Fibroblast of lung (primary cell): ENCODE data around the gene NRF1. TPM values are rescaled to one million over a fixed set of nuclear protein-coding genes. Genes with fewer than 3 reads are reported as not detected.

Experiments used
- DNase-seq, 2 donors: peaks; one replicate each; pipeline versions ENCODE4 v3.0.0 to v3.0.0-alpha.2; 2010; ENCODE audit warnings: low read depth in 2 of 2
- H2AFZ ChIP-seq: 2 replicates; pipeline ENCODE4 v1.5.1; 2012; ENCODE audit warnings: low read length, control low read depth, inconsistent platforms
- H3K27ac ChIP-seq: 2 replicates; pipeline ENCODE4 v1.5.1; 2011; ENCODE audit warnings: low read length, control low read depth; ENCODE audit not compliant: insufficient read depth
- H3K27me3 ChIP-seq: 2 replicates; pipeline ENCODE4 v1.5.1; 2011; ENCODE audit warnings: mild to moderate bottlenecking, low read length; ENCODE audit not compliant: control insufficient read depth, insufficient read depth
- H3K36me3 ChIP-seq: 2 replicates; pipeline ENCODE4 v1.5.1; 2011; ENCODE audit warnings: low read length; ENCODE audit not compliant: control insufficient read depth, insufficient read depth
- H3K4me1 ChIP-seq: 2 replicates; pipeline ENCODE4 v1.5.1; 2011; ENCODE audit warnings: low read length; ENCODE audit not compliant: control insufficient read depth, insufficient read depth; ENCODE audit errors: extremely low read depth
- H3K4me2 ChIP-seq: 2 replicates; pipeline ENCODE4 v1.5.1; 2011; ENCODE audit warnings: low read length, control low read depth; ENCODE audit not compliant: insufficient read depth; ENCODE audit errors: extremely low read depth
- H3K4me3 ChIP-seq, 4 experiments: fragments of 200-600 bp in 1 of 4; sonication (generic) in 1 of 4; replicated peaks in 1 of 4; 2 replicates each; pipeline ENCODE4 v1.5.1; 2011 to 2016; ENCODE audit warnings: low read length in 4 of 4, low read depth in 3 of 4, mild to moderate bottlenecking in 3 of 4, control low read depth in 2 of 4, inconsistent platforms in 1 of 4, mixed read lengths in 1 of 4; ENCODE audit not compliant: insufficient read depth in 1 of 4; ENCODE audit errors: control extremely low read depth in 1 of 4
- H3K79me2 ChIP-seq: 2 replicates; pipeline ENCODE4 v1.5.1; 2012; ENCODE audit warnings: mild to moderate bottlenecking, low read length, inconsistent platforms; ENCODE audit not compliant: control insufficient read depth, insufficient read depth
- H3K9ac ChIP-seq: 2 replicates; pipeline ENCODE4 v1.5.1; 2011; ENCODE audit warnings: mild to moderate bottlenecking, low read length, control low read depth; ENCODE audit not compliant: insufficient read depth
- H3K9me3 ChIP-seq: 2 replicates; pipeline ENCODE4 v1.5.1; 2012; ENCODE audit warnings: low read depth, low read length; ENCODE audit not compliant: control insufficient read depth, insufficient read depth
- H4K20me1 ChIP-seq: 2 replicates; pipeline ENCODE4 v1.5.1; 2011; ENCODE audit warnings: low read length; ENCODE audit not compliant: control insufficient read depth, insufficient read depth; ENCODE audit errors: extremely low read depth
- CTCF ChIP-seq, 2 donors: IDR thresholded peaks in 1 of 2; conservative IDR thresholded peaks in 1 of 2; 1 replicate in 1 of 2; 2 replicates in 1 of 2; pipeline ENCODE4 v1.5.1; 2011 to 2012; ENCODE audit warnings: low read length in 2 of 2, control low read depth in 1 of 2, inconsistent platforms in 1 of 2, low read depth in 1 of 2, mild to moderate bottlenecking in 1 of 2
- EZH2 ChIP-seq: IDR thresholded peaks from 2 replicates; pipeline ENCODE4 v1.5.1; 2012; ENCODE audit warnings: low read length, control low read depth, mild to moderate bottlenecking; ENCODE audit errors: missing control alignments
- polyA plus RNA-seq, 2 donors: library from polyadenylated mRNA; depleted of rRNA in 1 of 2; stranded (reverse) in 1 of 2; unstranded in 1 of 2; fragments of >200 nt; gene quantifications; 2 replicates each; pipeline ENCODE4 v1.2.1, GENCODE V29; 2011 to 2012; ENCODE audit warnings: missing spikeins in 1 of 2
- total RNA-seq: library from RNA; depleted of rRNA; stranded (reverse); fragments of >200 nt; gene quantifications from 2 replicates; pipeline ENCODE4 v1.2.1, GENCODE V29; 2014

Gene NRF1
- total and polyA plus RNA-seq, 2 donors (not counting 1 experiment from before 2014, with no cell fraction given), result 7.3 to 15.5 TPM

DNA sequence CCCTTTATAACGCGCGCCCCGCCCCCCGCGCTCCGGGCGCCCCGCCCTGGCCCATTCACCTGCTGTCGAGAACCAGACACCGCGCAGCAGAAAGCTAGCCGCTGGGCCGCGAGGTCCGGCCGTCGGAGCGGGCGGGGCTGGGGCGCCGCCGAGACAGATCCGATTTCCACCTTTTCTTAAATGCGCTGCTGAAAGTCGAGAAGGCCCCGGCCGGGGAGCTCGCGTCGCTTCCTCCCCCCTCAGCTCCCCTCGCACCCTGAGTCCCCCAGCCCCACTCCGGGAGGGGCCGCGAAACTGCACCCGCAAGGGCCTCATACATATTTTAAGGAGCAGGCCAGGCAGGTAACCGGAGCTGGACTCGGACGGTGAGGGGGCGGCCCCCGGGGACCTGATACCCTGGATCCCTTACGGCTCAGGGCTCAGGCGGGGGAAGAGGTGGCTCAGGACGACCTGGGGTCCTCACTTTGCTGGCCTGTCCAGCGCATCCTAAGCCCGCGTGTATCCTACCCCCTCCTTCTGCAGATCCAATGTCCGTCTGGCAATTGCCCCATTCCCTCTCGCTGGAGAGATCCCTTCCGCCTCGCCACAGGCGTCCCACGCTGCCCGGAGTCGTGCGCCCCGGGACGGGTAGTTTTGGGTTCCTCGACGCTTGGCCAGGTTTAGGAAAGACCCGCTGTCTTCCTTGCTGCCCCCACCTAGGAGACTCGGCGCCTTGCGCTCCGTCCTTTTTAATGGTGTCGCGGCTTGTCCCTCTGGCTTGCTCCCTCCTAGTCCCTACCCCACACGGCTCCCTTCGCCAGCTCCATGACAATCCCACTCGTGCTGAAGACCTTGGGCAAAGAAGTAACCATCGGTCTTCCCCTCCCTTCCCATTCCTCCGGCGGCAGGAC lies 170.7 kb downstream of the NRF1 start:
- Histone ChIP-seq H3K9me3 (no peaks in the 10 kb centered on the region), H3K4me2 (no peak overlapping the region), H3K4me1 (no peaks in the 10 kb centered on the region), H3K9ac (no peak overlapping the region), H3K4me3 (no peak overlapping the region), H3K79me2 (no peaks in the 10 kb centered on the region), H3K36me3 (no peaks in the 10 kb centered on the region), H3K27ac (no peak overlapping the region), H2AFZ (no peak overlapping the region), H4K20me1 (no peaks in the 10 kb centered on the region), H3K27me3 (peaks cover 92% of the 10 kb centered on the region)
- DNase-seq, result no peak
- TF ChIP-seq EZH2, result peak; percentile 99
- TF ChIP-seq CTCF (conservative IDR thresholded peaks at IDR 0.05 in 1 of 2, IDR thresholded peaks at IDR 0.05 in 1 of 2; ENCODE audit: low read depth in 1 of 2, low read length in 2 of 2), result no peak

GRCh38 chr7:129782818-129783583 lies 171.5 kb downstream of the NRF1 start:
- H3K27me3 ChIP-seq, result peaks cover 86% of the 10 kb centered on the region
- H4K20me1 ChIP-seq, result no peaks in the 10 kb centered on the region
- no peaks in the 10 kb centered on the region for H3K36me3 ChIP-seq
- no peaks in the 10 kb centered on the region for H3K4me1 ChIP-seq
- TF ChIP-seq CTCF (conservative IDR thresholded peaks at IDR 0.05 in 1 of 2, IDR thresholded peaks at IDR 0.05 in 1 of 2; ENCODE audit: low read depth in 1 of 2, low read length in 2 of 2) (no peak), EZH2 (peak; percentile 68)
- no peak for DNase-seq
- no peaks in the 10 kb centered on the region for H3K79me2 ChIP-seq
- no peak overlapping the region for H3K9ac ChIP-seq
- no peak overlapping the region for H3K4me2 ChIP-seq
- no peak overlapping the region for H3K4me3 ChIP-seq
- no peak overlapping the region for H3K27ac ChIP-seq
- H2AFZ ChIP-seq, result no peak overlapping the region
- no peaks in the 10 kb centered on the region for H3K9me3 ChIP-seq

DNA sequence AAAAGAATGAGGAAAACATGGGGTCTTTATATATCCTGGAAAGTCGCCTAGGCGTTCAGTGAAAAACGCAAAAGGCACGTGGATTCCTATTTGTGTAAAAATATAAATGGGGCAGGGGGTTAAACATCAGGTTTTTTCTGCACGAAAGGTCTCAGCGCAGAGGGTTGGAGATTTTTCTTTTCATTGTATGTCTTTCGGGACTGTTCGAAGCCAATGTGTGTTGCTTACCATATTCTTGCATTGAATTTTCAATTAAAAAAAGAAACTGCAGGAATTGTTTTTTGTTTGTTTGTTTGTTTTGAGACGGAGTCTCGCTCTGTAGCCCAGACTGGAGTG lies 172.0 kb downstream of the NRF1 start:
- no peaks in the 10 kb centered on the region for H4K20me1 ChIP-seq
- H3K79me2 ChIP-seq, result no peaks in the 10 kb centered on the region
- H3K4me1 ChIP-seq, result no peaks in the 10 kb centered on the region
- no peak overlapping the region for H3K27ac ChIP-seq
- no peak overlapping the region for H3K4me2 ChIP-seq
- H3K9me3 ChIP-seq, result no peaks in the 10 kb centered on the region
- no peaks in the 10 kb centered on the region for H3K36me3 ChIP-seq
- H3K27me3 ChIP-seq, result peaks cover 81% of the 10 kb centered on the region
- TF ChIP-seq EZH2 (no peak), CTCF (conservative IDR thresholded peaks at IDR 0.05 in 1 of 2, IDR thresholded peaks at IDR 0.05 in 1 of 2; ENCODE audit: low read depth in 1 of 2, low read length in 2 of 2) (no peak)
- H3K4me3 ChIP-seq, result no peak overlapping the region
- DNase-seq, result no peak
- H2AFZ ChIP-seq, result no peak overlapping the region
- no peak overlapping the region for H3K9ac ChIP-seq
